GM23338 (cell line): Measurements from ENCODE around the gene OR5H15. TPM values are rescaled to one million over a fixed set of nuclear protein-coding genes. Genes with fewer than 3 reads are reported as not detected.

Experiments used
- ATAC-seq: fragments of 200-7000 bp; cut with Tn5 transposase; 3 replicates; pipeline ENCODE4 v1.9.1; 2020
- DNase-seq: peaks from one replicate; pipeline ENCODE4 v3.0.0-alpha.2; 2015; ENCODE audit warnings: low spot score
- H2AFZ ChIP-seq: fragments of 200-600 bp; sonication (generic); 2 replicates; pipeline ENCODE4 v1.8.0; 2016; ENCODE audit warnings: antibody characterized with exemption, mild to moderate bottlenecking, moderate library complexity
- H3F3A ChIP-seq: fragments of 200-600 bp; sonication (generic); replicated peaks from 2 replicates; pipeline ENCODE4 v1.8.0; 2017; ENCODE audit warnings: antibody characterized with exemption, mixed run types, low read depth
- H3K27ac ChIP-seq: fragments of 200-600 bp; sonication (generic); 2 replicates; pipeline ENCODE4 v1.6.1; 2016; ENCODE audit warnings: low read depth
- H3K27me3 ChIP-seq: fragments of 200-600 bp; sonication (generic); 2 replicates; pipeline ENCODE4 v1.8.0; 2016; ENCODE audit warnings: mild to moderate bottlenecking, mixed run types, moderate library complexity; ENCODE audit not compliant: insufficient read depth
- H3K36me3 ChIP-seq: fragments of 200-600 bp; sonication (generic); 2 replicates; pipeline ENCODE4 v1.8.0; 2016; ENCODE audit warnings: mild to moderate bottlenecking; ENCODE audit not compliant: insufficient read depth
- H3K4me1 ChIP-seq: fragments of 200-600 bp; sonication (generic); 2 replicates; pipeline ENCODE4 v1.8.0; 2016; ENCODE audit warnings: mild to moderate bottlenecking, moderate library complexity; ENCODE audit not compliant: insufficient read depth
- H3K4me2 ChIP-seq: fragments of 200-600 bp; sonication (generic); 2 replicates; pipeline ENCODE4 v1.7.1; 2017; ENCODE audit warnings: mixed run types
- H3K4me3 ChIP-seq: fragments of 200-600 bp; sonication (generic); 2 replicates; pipeline ENCODE4 v1.6.1; 2016; ENCODE audit warnings: mixed run types
- H3K79me2 ChIP-seq: fragments of 200-600 bp; sonication (generic); replicated peaks from 2 replicates; pipeline ENCODE4 v1.8.0; 2017; ENCODE audit warnings: mild to moderate bottlenecking; ENCODE audit not compliant: insufficient read depth
- H3K9me2 ChIP-seq: fragments of 200-600 bp; sonication (generic); 2 replicates; pipeline ENCODE4 v1.8.0; 2017; ENCODE audit not compliant: insufficient read depth
- H4K20me1 ChIP-seq: fragments of 200-600 bp; sonication (generic); replicated peaks from 2 replicates; pipeline ENCODE4 v1.8.0; 2017; ENCODE audit warnings: mild to moderate bottlenecking; ENCODE audit not compliant: insufficient read depth
- H3K27ac Mint-ChIP-seq: 2 replicates; pipeline ENCODE4 v1.8.0; 2020; ENCODE audit warnings: inconsistent platforms, mild to moderate bottlenecking, moderate library complexity, mixed read lengths
- H3K27me3 Mint-ChIP-seq: 3 replicates; pipeline ENCODE4 v1.8.0; 2022; ENCODE audit warnings: low read depth, mild to moderate bottlenecking, moderate library complexity, mixed read lengths, inconsistent platforms; ENCODE audit not compliant: insufficient read depth, poor library complexity
- H3K36me3 Mint-ChIP-seq: 3 replicates; pipeline ENCODE4 v1.8.0; 2021; ENCODE audit warnings: low read depth, mild to moderate bottlenecking, inconsistent platforms, moderate library complexity, mixed read lengths
- H3K4me1 Mint-ChIP-seq: 3 replicates; pipeline ENCODE4 v1.8.0; 2020; ENCODE audit warnings: mild to moderate bottlenecking, inconsistent platforms, mixed read lengths
- H3K4me3 Mint-ChIP-seq: 3 replicates; pipeline ENCODE4 v1.8.0; 2021; ENCODE audit warnings: moderate library complexity, mild to moderate bottlenecking, inconsistent platforms, mixed read lengths
- H3K9me3 Mint-ChIP-seq: 3 replicates; pipeline ENCODE4 v1.8.0; 2020; ENCODE audit warnings: moderate library complexity, mild to moderate bottlenecking, inconsistent platforms, mixed read lengths
- NANOG ChIP-seq: IDR thresholded peaks from 2 replicates; pipeline ENCODE4 v1.6.1; 2016; ENCODE audit warnings: antibody characterized with exemption, borderline replicate concordance
- ZNF331 ChIP-seq: fragments of 250-450 bp; sonication (Bioruptor Pico); IDR thresholded peaks from 2 replicates; pipeline ENCODE4 v1.5.0; 2020; ENCODE audit warnings: low read depth, mild to moderate bottlenecking, moderate library complexity
- polyA plus RNA-seq: library from polyadenylated mRNA; unstranded; fragments of >200 nt; fragmentation: Nextera tagmentation; extraction: Ambion mirVana; gene quantifications from 2 replicates; pipeline ENCODE4 v1.2.1, GENCODE V29; 2016
- total RNA-seq: library from RNA; depleted of rRNA; stranded (reverse); fragments of >200 nt; shearing (Covaris generic); gene quantifications from 2 replicates; pipeline ENCODE4 v1.2.3, GENCODE V29; 2014
- TF ChIP-seq, protein P1 (sequence below): IDR thresholded peaks from one replicate; pipeline ENCODE4 v1.6.1; 2018; ENCODE audit warnings: antibody characterized with exemption; ENCODE audit not compliant: unreplicated experiment
- TF ChIP-seq, protein P2 (sequence below): fragments of 250-450 bp; sonication (Bioruptor Pico); IDR thresholded peaks from 2 replicates; pipeline ENCODE4 v1.5.0; 2020; ENCODE audit warnings: mild to moderate bottlenecking, moderate library complexity

The OR5H15 gene
- total and polyA plus RNA-seq, 2 experiments from 2014 or later = not detected

DNA sequence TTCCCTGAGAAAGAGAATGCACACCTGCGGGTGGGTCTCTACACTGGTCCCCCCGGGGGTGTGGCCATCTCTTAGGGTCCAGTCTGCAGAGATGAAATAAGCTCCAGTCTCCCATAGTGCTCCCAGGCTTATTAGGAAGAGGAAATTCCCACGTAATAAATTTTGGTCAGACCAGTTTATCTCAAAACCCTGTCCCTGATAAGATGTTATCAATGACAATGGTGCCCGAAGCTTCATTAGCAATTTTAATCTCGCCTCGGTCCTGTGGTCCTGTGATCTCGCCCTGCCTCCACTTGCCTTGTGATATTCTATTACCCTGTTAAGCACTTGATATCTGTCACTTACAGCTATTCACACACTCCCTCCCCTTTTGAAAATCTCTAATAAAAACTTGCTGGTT is 46.8 kb downstream of the OR5H15 start:
- H3F3A ChIP-seq = no peaks in the 10 kb centered on the region
- TF ChIP-seq, protein P1, sequence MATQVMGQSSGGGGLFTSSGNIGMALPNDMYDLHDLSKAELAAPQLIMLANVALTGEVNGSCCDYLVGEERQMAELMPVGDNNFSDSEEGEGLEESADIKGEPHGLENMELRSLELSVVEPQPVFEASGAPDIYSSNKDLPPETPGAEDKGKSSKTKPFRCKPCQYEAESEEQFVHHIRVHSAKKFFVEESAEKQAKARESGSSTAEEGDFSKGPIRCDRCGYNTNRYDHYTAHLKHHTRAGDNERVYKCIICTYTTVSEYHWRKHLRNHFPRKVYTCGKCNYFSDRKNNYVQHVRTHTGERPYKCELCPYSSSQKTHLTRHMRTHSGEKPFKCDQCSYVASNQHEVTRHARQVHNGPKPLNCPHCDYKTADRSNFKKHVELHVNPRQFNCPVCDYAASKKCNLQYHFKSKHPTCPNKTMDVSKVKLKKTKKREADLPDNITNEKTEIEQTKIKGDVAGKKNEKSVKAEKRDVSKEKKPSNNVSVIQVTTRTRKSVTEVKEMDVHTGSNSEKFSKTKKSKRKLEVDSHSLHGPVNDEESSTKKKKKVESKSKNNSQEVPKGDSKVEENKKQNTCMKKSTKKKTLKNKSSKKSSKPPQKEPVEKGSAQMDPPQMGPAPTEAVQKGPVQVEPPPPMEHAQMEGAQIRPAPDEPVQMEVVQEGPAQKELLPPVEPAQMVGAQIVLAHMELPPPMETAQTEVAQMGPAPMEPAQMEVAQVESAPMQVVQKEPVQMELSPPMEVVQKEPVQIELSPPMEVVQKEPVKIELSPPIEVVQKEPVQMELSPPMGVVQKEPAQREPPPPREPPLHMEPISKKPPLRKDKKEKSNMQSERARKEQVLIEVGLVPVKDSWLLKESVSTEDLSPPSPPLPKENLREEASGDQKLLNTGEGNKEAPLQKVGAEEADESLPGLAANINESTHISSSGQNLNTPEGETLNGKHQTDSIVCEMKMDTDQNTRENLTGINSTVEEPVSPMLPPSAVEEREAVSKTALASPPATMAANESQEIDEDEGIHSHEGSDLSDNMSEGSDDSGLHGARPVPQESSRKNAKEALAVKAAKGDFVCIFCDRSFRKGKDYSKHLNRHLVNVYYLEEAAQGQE = no peak
- TF ChIP-seq, protein P2, sequence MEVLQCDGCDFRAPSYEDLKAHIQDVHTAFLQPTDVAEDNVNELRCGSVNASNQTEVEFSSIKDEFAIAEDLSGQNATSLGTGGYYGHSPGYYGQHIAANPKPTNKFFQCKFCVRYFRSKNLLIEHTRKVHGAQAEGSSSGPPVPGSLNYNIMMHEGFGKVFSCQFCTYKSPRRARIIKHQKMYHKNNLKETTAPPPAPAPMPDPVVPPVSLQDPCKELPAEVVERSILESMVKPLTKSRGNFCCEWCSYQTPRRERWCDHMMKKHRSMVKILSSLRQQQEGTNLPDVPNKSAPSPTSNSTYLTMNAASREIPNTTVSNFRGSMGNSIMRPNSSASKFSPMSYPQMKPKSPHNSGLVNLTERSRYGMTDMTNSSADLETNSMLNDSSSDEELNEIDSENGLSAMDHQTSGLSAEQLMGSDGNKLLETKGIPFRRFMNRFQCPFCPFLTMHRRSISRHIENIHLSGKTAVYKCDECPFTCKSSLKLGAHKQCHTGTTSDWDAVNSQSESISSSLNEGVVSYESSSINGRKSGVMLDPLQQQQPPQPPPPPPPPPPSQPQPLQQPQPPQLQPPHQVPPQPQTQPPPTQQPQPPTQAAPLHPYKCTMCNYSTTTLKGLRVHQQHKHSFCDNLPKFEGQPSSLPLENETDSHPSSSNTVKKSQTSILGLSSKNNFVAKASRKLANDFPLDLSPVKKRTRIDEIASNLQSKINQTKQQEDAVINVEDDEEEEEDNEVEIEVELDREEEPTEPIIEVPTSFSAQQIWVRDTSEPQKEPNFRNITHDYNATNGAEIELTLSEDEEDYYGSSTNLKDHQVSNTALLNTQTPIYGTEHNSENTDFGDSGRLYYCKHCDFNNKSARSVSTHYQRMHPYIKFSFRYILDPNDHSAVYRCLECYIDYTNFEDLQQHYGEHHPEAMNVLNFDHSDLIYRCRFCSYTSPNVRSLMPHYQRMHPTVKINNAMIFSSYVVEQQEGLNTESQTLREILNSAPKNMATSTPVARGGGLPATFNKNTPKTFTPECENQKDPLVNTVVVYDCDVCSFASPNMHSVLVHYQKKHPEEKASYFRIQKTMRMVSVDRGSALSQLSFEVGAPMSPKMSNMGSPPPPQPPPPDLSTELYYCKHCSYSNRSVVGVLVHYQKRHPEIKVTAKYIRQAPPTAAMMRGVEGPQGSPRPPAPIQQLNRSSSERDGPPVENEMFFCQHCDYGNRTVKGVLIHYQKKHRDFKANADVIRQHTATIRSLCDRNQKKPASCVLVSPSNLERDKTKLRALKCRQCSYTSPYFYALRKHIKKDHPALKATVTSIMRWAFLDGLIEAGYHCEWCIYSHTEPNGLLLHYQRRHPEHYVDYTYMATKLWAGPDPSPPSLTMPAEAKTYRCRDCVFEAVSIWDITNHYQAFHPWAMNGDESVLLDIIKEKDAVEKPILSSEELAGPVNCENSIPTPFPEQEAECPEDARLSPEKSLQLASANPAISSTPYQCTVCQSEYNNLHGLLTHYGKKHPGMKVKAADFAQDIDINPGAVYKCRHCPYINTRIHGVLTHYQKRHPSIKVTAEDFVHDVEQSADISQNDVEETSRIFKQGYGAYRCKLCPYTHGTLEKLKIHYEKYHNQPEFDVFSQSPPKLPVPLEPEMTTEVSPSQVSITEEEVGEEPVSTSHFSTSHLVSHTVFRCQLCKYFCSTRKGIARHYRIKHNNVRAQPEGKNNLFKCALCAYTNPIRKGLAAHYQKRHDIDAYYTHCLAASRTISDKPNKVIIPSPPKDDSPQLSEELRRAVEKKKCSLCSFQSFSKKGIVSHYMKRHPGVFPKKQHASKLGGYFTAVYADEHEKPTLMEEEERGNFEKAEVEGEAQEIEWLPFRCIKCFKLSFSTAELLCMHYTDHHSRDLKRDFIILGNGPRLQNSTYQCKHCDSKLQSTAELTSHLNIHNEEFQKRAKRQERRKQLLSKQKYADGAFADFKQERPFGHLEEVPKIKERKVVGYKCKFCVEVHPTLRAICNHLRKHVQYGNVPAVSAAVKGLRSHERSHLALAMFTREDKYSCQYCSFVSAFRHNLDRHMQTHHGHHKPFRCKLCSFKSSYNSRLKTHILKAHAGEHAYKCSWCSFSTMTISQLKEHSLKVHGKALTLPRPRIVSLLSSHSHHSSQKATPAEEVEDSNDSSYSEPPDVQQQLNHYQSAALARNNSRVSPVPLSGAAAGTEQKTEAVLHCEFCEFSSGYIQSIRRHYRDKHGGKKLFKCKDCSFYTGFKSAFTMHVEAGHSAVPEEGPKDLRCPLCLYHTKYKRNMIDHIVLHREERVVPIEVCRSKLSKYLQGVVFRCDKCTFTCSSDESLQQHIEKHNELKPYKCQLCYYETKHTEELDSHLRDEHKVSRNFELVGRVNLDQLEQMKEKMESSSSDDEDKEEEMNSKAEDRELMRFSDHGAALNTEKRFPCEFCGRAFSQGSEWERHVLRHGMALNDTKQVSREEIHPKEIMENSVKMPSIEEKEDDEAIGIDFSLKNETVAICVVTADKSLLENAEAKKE (CRISPR knock-in tag) = no peak
- TF ChIP-seq NANOG (0 out of 2 replicates have a peak, but pooled peaks have one; percentile 32), ZNF331 (CRISPR knock-in tag) (no peak)
- H3K9me3 Mint-ChIP-seq = peaks cover 6% of the 10 kb centered on the region; the same call in 2 of the 3 replicates
- H3K27ac ChIP-seq = peak overlapping the region; percentile 57; the same call in 1 of the 2 replicates
- peak overlapping the region; percentile 60 for H3K4me3 Mint-ChIP-seq
- H3K4me2 ChIP-seq = peak overlapping the region; percentile 80
- peaks cover 29% of the 10 kb centered on the region for H3K4me1 ChIP-seq
- no peaks in the 10 kb centered on the region for H4K20me1 ChIP-seq
- no peaks in the 10 kb centered on the region for H3K36me3 Mint-ChIP-seq
- H2AFZ ChIP-seq = peak overlapping the region; percentile 75; the same call in 1 of the 2 replicates
- H3K4me1 Mint-ChIP-seq = peaks cover 33% of the 10 kb centered on the region
- no peak overlapping the region for H3K27ac Mint-ChIP-seq
- no peaks in the 10 kb centered on the region for H3K79me2 ChIP-seq
- no peaks in the 10 kb centered on the region for H3K9me2 ChIP-seq
- ATAC-seq = peak; percentile 40; the same call in 1 of the 3 replicates
- peak overlapping the region; percentile 52 for H3K4me3 ChIP-seq
- H3K36me3 ChIP-seq = no peaks in the 10 kb centered on the region
- H3K27me3 ChIP-seq = no peaks in the 10 kb centered on the region
- H3K27me3 Mint-ChIP-seq = no peaks in the 10 kb centered on the region
- DNase-seq = peak; percentile 30
